H1 (cell line): ENCODE data around the gene POGZ. TPM values are rescaled to one million over a fixed set of nuclear protein-coding genes. Genes with fewer than 3 reads are reported as not detected.

Experiments used
- CTCF ChIA-PET: fragments of 300-600 bp; sonication (Branson Sonifier 250); formaldehyde crosslinking; loops from one replicate; lab custom pipeline; 2021; ENCODE audit not compliant: partially characterized antibody; lab: Charles Lee
- POLR2A ChIA-PET: fragments of 300-600 bp; sonication (Branson Sonifier 250); formaldehyde crosslinking; loops from one replicate; lab custom pipeline; 2021; ENCODE audit warnings: inconsistent platforms; ENCODE audit not compliant: partially characterized antibody; lab: Charles Lee
- DNase-seq, 2 experiments: peaks; one replicate each; pipeline versions ENCODE4 v3.0.0 to v3.0.0-alpha.2; 2010 to 2022; ENCODE audit warnings: low spot score in 2 of 2, low read depth in 1 of 2, mixed read lengths in 1 of 2
- FAIRE-seq: peaks from 2 replicates; lab custom pipeline; 2011; peaks lifted over from hg19 to GRCh38; lab: Jason Lieb, UNC
- H2AFZ ChIP-seq: 2 replicates; pipeline ENCODE4 v1.8.1; 2012; ENCODE audit warnings: low read length, inconsistent platforms
- H2AK5ac ChIP-seq: 2 replicates; pipeline ENCODE4 v1.6.1; 2013; ENCODE audit warnings: low read depth, low read length
- H2BK120ac ChIP-seq: replicated peaks from 2 replicates; pipeline ENCODE3; 2013; ENCODE audit warnings: low read depth, low read length, inconsistent platforms
- H2BK12ac ChIP-seq: 2 replicates; pipeline ENCODE4 v1.6.1; 2013; ENCODE audit warnings: low read depth, low read length
- H2BK15ac ChIP-seq: 2 replicates; pipeline ENCODE4 v1.6.1; 2013; ENCODE audit warnings: low read length
- H2BK20ac ChIP-seq: 2 replicates; pipeline ENCODE4 v1.6.1; 2013; ENCODE audit warnings: low read length
- H2BK5ac ChIP-seq: 2 replicates; pipeline ENCODE4 v1.6.1; 2013; ENCODE audit warnings: low read depth, low read length
- H3K14ac ChIP-seq: 2 replicates; pipeline ENCODE4 v1.6.1; 2013; ENCODE audit warnings: inconsistent platforms; ENCODE audit not compliant: insufficient read length
- H3K18ac ChIP-seq: 2 replicates; pipeline ENCODE4 v1.6.1; 2013; ENCODE audit warnings: low read length; ENCODE audit errors: extremely low read depth
- H3K23ac ChIP-seq: 2 replicates; pipeline ENCODE4 v1.6.1; 2013; ENCODE audit warnings: inconsistent platforms; ENCODE audit not compliant: insufficient read length
- H3K23me2 ChIP-seq: 2 replicates; pipeline ENCODE4 v1.6.1; 2013; ENCODE audit warnings: low read depth, low read length
- H3K27ac ChIP-seq: 2 replicates; pipeline ENCODE4 v1.6.1; 2011; ENCODE audit warnings: low read depth, low read length, inconsistent platforms
- H3K27me3 ChIP-seq, 4 experiments: replicated peaks in 1 of 4; 1 replicate in 1 of 4; 2 replicates in 3 of 4; pipeline versions ENCODE4 v1.6.1 to v1.8.1; 2011 to 2013; ENCODE audit warnings: low read length in 3 of 4, mild to moderate bottlenecking in 3 of 4, inconsistent platforms in 2 of 4, mixed read lengths in 2 of 4, moderate library complexity in 1 of 4; ENCODE audit not compliant: control insufficient read depth in 3 of 4, insufficient read depth in 3 of 4; ENCODE audit errors: extremely low read depth in 1 of 4
- H3K36me3 ChIP-seq, 4 experiments: 2 replicates each; pipeline versions ENCODE4 v1.6.1 to v1.8.1; 2011 to 2013; ENCODE audit warnings: mild to moderate bottlenecking in 4 of 4, low read length in 3 of 4, moderate library complexity in 2 of 4, control low read depth in 1 of 4, inconsistent platforms in 1 of 4; ENCODE audit not compliant: insufficient read depth in 4 of 4, control insufficient read depth in 2 of 4
- H3K4ac ChIP-seq: replicated peaks from 2 replicates; pipeline ENCODE3; 2013; ENCODE audit warnings: low read length, low read depth, mixed read lengths, inconsistent platforms; ENCODE audit not compliant: insufficient read length
- H3K4me1 ChIP-seq, 4 experiments: replicated peaks in 1 of 4; 1 replicate in 1 of 4; 2 replicates in 3 of 4; pipeline versions ENCODE4 v1.6.1 to v1.8.1; 2011 to 2013; ENCODE audit warnings: low read length in 3 of 4, inconsistent platforms in 2 of 4, mixed read lengths in 1 of 4; ENCODE audit not compliant: insufficient read depth in 4 of 4, control insufficient read depth in 3 of 4
- H3K4me2 ChIP-seq, 2 experiments: 2 replicates each; pipeline versions ENCODE4 v1.6.1 to v1.8.1; 2011 to 2013; ENCODE audit warnings: low read depth in 2 of 2, low read length in 2 of 2, control low read depth in 1 of 2, inconsistent platforms in 1 of 2, mild to moderate bottlenecking in 1 of 2; ENCODE audit not compliant: insufficient read depth in 1 of 2
- H3K4me3 ChIP-seq, 4 experiments: fragments of 200-600, 300-600 bp in 1 of 4; sonication (generic), shearing (Covaris generic), sonication (Bioruptor Twin) in 1 of 4; 2 replicates each; pipeline versions ENCODE4 v1.5.1 to v1.8.1; 2011 to 2016; ENCODE audit warnings: low read length in 4 of 4, low read depth in 3 of 4, control low read depth in 2 of 4, inconsistent platforms in 2 of 4, mild to moderate bottlenecking in 2 of 4, mixed read lengths in 1 of 4, moderate library complexity in 1 of 4; ENCODE audit not compliant: insufficient read depth in 2 of 4; ENCODE audit errors: extremely low read depth in 1 of 4
- H3K56ac ChIP-seq: replicated peaks from 2 replicates; pipeline ENCODE3; 2013; ENCODE audit warnings: low read depth, mild to moderate bottlenecking, mixed read lengths, low read length, inconsistent platforms; ENCODE audit not compliant: insufficient read length
- H3K79me1 ChIP-seq: 2 replicates; pipeline ENCODE4 v1.6.1; 2013; ENCODE audit warnings: low read depth, low read length, control low read depth
- H3K79me2 ChIP-seq, 2 experiments: 2 replicates each; pipeline versions ENCODE4 v1.6.1 to v1.8.1; 2012 to 2013; ENCODE audit warnings: low read length in 2 of 2, mild to moderate bottlenecking in 2 of 2, inconsistent platforms in 1 of 2; ENCODE audit not compliant: insufficient read depth in 2 of 2, control insufficient read depth in 1 of 2
- H3K9ac ChIP-seq, 4 experiments: replicated peaks in 1 of 4; 1 replicate in 1 of 4; 2 replicates in 3 of 4; pipeline versions ENCODE4 v1.6.1 to v1.8.1; 2011 to 2013; ENCODE audit warnings: low read depth in 3 of 4, low read length in 3 of 4, control low read depth in 2 of 4, mild to moderate bottlenecking in 2 of 4, moderate library complexity in 2 of 4, inconsistent platforms in 1 of 4; ENCODE audit errors: extremely low read depth in 1 of 4
- H3K9me3 ChIP-seq, 2 experiments: 2 replicates each; pipeline versions ENCODE4 v1.6.1 to v1.8.1; 2012 to 2013; ENCODE audit warnings: mild to moderate bottlenecking in 2 of 2, moderate library complexity in 2 of 2, control low read depth in 1 of 2, inconsistent platforms in 1 of 2, low read depth in 1 of 2, low read length in 1 of 2, mixed read lengths in 1 of 2; ENCODE audit not compliant: insufficient read depth in 2 of 2
- H4K20me1 ChIP-seq, 2 experiments: replicated peaks in 1 of 2; 2 replicates each; pipeline versions ENCODE3 to v1.8.1; 2011 to 2013; ENCODE audit warnings: inconsistent platforms in 2 of 2, low read length in 2 of 2, mild to moderate bottlenecking in 1 of 2; ENCODE audit not compliant: insufficient read depth in 2 of 2, control insufficient read depth in 1 of 2
- H4K5ac ChIP-seq: 2 replicates; pipeline ENCODE4 v1.6.1; 2013; ENCODE audit warnings: low read length, low read depth, mixed read lengths, inconsistent platforms; ENCODE audit not compliant: insufficient read length
- H4K8ac ChIP-seq: 2 replicates; pipeline ENCODE4 v1.8.0; 2013; ENCODE audit warnings: mild to moderate bottlenecking, moderate library complexity, low read length, inconsistent platforms; ENCODE audit not compliant: insufficient read depth; ENCODE audit errors: extremely low read depth
- H4K91ac ChIP-seq: replicated peaks from 2 replicates; pipeline ENCODE3; 2013; ENCODE audit warnings: low read length, mixed read lengths, inconsistent platforms; ENCODE audit not compliant: insufficient read length
- CHD1 ChIP-seq: IDR thresholded peaks from 2 replicates; pipeline ENCODE4 v1.6.1; 2012; ENCODE audit warnings: low read depth, low read length, improper control_type of control experiment
- CTBP2 ChIP-seq: IDR thresholded peaks from 2 replicates; pipeline ENCODE4 v1.7.0; 2011; ENCODE audit warnings: borderline replicate concordance, mild to moderate bottlenecking, moderate library complexity, mixed read lengths, low read length; ENCODE audit not compliant: insufficient read depth, insufficient read length
- EGR1 ChIP-seq: IDR thresholded peaks from 2 replicates; pipeline ENCODE4 v1.6.1; 2011; ENCODE audit warnings: low read depth, low read length, borderline replicate concordance
- KDM4A ChIP-seq: IDR thresholded peaks from one replicate; pipeline ENCODE4 v1.7.1; 2012; ENCODE audit warnings: low read depth, mild to moderate bottlenecking, moderate library complexity, low read length, inconsistent platforms; ENCODE audit not compliant: severe bottlenecking
- NRF1 ChIP-seq: IDR thresholded peaks from 2 replicates; pipeline ENCODE4 v1.6.1; 2011; ENCODE audit warnings: mild to moderate bottlenecking, low read depth, low read length, improper control_type of control experiment
- POLR2AphosphoS5 ChIP-seq: IDR thresholded peaks from 2 replicates; pipeline ENCODE4 v1.6.1; 2011; ENCODE audit warnings: low read depth, low read length
- SIRT6 ChIP-seq: IDR thresholded peaks from one replicate; pipeline ENCODE4 v1.7.1; 2012; ENCODE audit warnings: low read length, inconsistent platforms
- TEAD4 ChIP-seq: IDR thresholded peaks from 2 replicates; pipeline ENCODE4 v1.6.1; 2012; ENCODE audit warnings: low read depth, low read length, inconsistent platforms, mixed read lengths
- WGBS, 2 experiments: shearing (Covaris generic) in 1 of 2; methylation state at CpG; one replicate each; pipeline versions ENCODE4 v1.1.6 to v1.1.7; 2013 to 2015; ENCODE audit warnings: low lambda C conversion rate in 2 of 2, mixed read lengths in 2 of 2, inconsistent platforms in 1 of 2, low coverage in 1 of 2, missing lambda C conversion rate in 1 of 2; ENCODE audit not compliant: insufficient replicate concordance in 2 of 2, insufficient coverage in 1 of 2, insufficient read length in 1 of 2; ENCODE audit errors: extremely low coverage in 1 of 2, missing lambda C conversion rate in 1 of 2; 5-methylcytosine and 5-hydroxymethylcytosine counted together
- polyA plus RNA-seq, 7 experiments: library from polyadenylated mRNA; depleted of rRNA in 3 of 7; stranded (reverse) in 5 of 7; unstranded in 2 of 7; fragments of >200 nt in 5 of 7; fragments of 200-250 nt in 2 of 7; gene quantifications; 1 replicate in 5 of 7; 2 replicates in 1 of 7; 4 replicates in 1 of 7; pipeline versions ENCODE4 v1.2.1 to v1.2.3, GENCODE V29; 2011 to 2013; ENCODE audit warnings: missing spikeins in 2 of 7, mixed read lengths in 2 of 7
- total RNA-seq: library from RNA; stranded (reverse); fragmentation: NEBNext Ultra II Directional; extraction: Animal tissue kit (Norgen Biotek cat#: 25700); gene quantifications from 2 replicates; pipeline ENCODE4 v1.2.1, GENCODE V29; 2021
- TF ChIP-seq, protein P1 (sequence below): IDR thresholded peaks from 2 replicates; pipeline ENCODE4 v1.6.1; 2012; ENCODE audit warnings: inconsistent platforms

Gene POGZ
- total and polyA plus RNA-seq, 2 of the 8 experiments (the other 6 are each of a cell fraction or from before 2014, with no cell fraction given), result 66.4 to 105 TPM

DNA sequence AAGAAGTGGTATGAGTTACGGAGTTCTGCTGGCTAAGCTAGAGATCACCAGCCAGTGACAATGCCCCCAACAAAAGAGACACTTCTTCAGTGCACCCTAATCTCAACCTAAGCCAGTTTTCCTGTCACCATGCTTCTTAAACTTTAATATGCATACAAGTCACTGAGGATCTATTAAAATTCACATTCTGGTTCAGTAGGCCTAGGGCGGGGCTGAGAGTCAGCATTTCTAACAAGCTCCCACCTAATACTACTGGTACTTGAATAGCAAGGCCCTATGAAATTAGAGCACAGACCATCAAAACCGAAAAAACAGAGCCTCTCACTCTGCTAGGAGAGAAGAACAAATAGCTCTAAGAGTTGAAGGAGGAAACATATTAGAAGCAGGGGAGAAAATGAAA lies 52.0 kb downstream of the POGZ start:
- Histone ChIP-seq H3K27me3 (no peaks in the 10 kb centered on the region), H2BK120ac (no peak overlapping the region), H3K4me1 (no peaks in the 10 kb centered on the region), H3K4me2 (no peak overlapping the region), H3K23ac (no peak overlapping the region), H3K56ac (no peak overlapping the region), H3K23me2 (no peaks in the 10 kb centered on the region), H3K4ac (no peak overlapping the region), H3K36me3 (peaks cover 31 to 82% (median 73%) of the 10 kb centered on the region in 4 experiments), H3K9ac (no peak overlapping the region), H2AFZ (no peak overlapping the region), H2AK5ac (no peak overlapping the region), H2BK20ac (no peak overlapping the region), H3K14ac (no peak overlapping the region), H3K79me2 (no peaks in the 10 kb centered on the region), H3K18ac (no peak overlapping the region), H4K20me1 (peaks cover 4 to 10% of the 10 kb centered on the region in 2 experiments), H3K79me1 (no peaks in the 10 kb centered on the region), H3K4me3 (no peak overlapping the region), H3K27ac (no peak overlapping the region), H2BK5ac (no peak overlapping the region), H2BK15ac (no peak overlapping the region), H3K9me3 (no peaks in the 10 kb centered on the region), H4K5ac (no peak overlapping the region), H4K91ac (no peak overlapping the region), H4K8ac (no peak overlapping the region), H2BK12ac (no peak overlapping the region)
- 87% methylated on average over 3 of the region's 3 CpGs; no CpG with 5 or more reads in 1 of the 2 experiments for WGBS, 2 experiments
- CTCF ChIA-PET, result interaction anchor here (0.9 to 2.4 kb wide), 6 partner anchors 10 to 107 kb away, joined by 3 to 10 read pairs (median 4); partner anchors contain the start of gene SELENBP1
- POLR2A ChIA-PET, result interaction anchor here (0.7 to 1.2 kb wide), 5 partner anchors 9 to 128 kb away, joined by 3 read pairs; no protein-coding TSS in a partner anchor
- DNase-seq, result no peak
- no peak for FAIRE-seq
- TF ChIP-seq, protein P1, sequence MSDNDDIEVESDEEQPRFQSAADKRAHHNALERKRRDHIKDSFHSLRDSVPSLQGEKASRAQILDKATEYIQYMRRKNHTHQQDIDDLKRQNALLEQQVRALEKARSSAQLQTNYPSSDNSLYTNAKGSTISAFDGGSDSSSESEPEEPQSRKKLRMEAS, result no peak
- no peak for TF ChIP-seq KDM4A
- no peak for TF ChIP-seq TEAD4
- no peak for TF ChIP-seq CHD1
- TF ChIP-seq SIRT6, result no peak
- no peak for TF ChIP-seq NRF1
- TF ChIP-seq POLR2AphosphoS5, result no peak
- TF ChIP-seq CTBP2, result no peak
- TF ChIP-seq EGR1, result no peak
